Measurements from ENCODE around the gene ACSL6. TPM values are rescaled to one million over a fixed set of nuclear protein-coding genes. Genes with fewer than 3 reads are reported as not detected.

Gene ACSL6
- total and polyA plus RNA-seq, 3 experiments from 2014 or later, result 20.7 to 22.7 (median 21.8) TPM

DNA sequence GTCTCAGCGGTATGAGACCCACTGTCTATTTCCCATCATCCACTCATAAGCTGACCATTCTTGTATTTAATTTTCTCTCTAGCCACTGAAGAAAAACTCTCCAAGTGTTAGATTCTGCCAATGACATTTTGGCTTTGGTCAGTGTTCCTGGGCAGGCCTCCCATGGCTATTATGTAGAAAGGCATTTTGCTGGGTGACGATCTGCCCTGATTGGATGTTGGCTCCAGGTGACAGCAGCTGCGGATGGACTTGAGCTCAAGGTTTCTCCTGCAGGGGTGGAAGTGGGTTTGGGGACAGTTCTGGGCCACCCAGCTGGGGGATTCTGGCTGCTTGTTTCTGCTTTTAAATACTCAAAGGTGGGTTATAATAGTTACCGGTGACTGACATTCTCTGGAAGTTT is 31.6 kb downstream of the ACSL6 start:
- Mint-ChIP-seq H3K27ac (no peak overlapping the region), H3K4me1 (peaks cover 45 to 62% (median 49%) of the 10 kb centered on the region in 3 donors), H3K4me3 (peak overlapping the region in 1 of 7 donors; percentile 69), H3K9me3 (no peaks in the 10 kb centered on the region), H3K36me3 (peaks cover 0 to 3% (median 2%) of the 10 kb centered on the region in 3 donors), H3K27me3 (no peaks in the 10 kb centered on the region)
- no peak overlapping the region for H3K4me3 ChIP-seq (ENCODE audit: low read length)
- CTCF ChIA-PET, result interaction anchor here (1.3 kb wide), 1 partner anchor 28 kb away, joined by 3 read pairs; no protein-coding TSS in a partner anchor
- H3K27ac ChIP-seq (ENCODE audit: low read depth, low read length), result no peak overlapping the region
- no peaks in the 10 kb centered on the region for H3K36me3 ChIP-seq (ENCODE audit: insufficient read depth, low read length)
- no peaks in the 10 kb centered on the region for H3K27me3 ChIP-seq (ENCODE audit: insufficient read depth, low read length, poor library complexity, severe bottlenecking)
- DNase-seq, result no peak
- H3K9me3 ChIP-seq (ENCODE audit: low read length), result no peaks in the 10 kb centered on the region
- POLR2A ChIA-PET, result no interaction called here
- H3K4me1 ChIP-seq (ENCODE audit: insufficient read depth, low read length), result peaks cover 28% of the 10 kb centered on the region

DNA sequence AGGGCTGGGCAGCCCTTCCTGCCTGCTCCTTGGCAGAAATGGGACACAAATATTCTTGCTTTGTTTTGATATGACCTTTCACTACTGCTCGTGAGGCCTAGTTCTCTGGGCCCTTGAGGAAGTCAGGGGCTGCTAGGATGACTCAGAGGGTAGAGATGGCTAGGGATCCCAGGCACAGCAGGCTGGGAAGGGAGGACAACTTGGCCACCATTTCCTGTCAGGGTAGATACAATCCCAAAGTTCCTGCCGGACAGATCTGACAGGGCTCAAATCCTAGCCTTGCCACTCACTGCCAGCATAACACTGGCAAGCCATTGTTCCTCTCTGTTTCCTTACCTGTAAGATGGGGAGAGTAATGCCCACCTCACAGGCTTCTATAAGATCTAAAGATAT is 34.2 kb downstream of the ACSL6 start:
- Histone ChIP-seq H3K9me3 (ENCODE audit: low read length) (no peaks in the 10 kb centered on the region), H3K4me3 (ENCODE audit: low read length) (no peak overlapping the region), H3K27me3 (ENCODE audit: insufficient read depth, low read length, poor library complexity, severe bottlenecking) (no peaks in the 10 kb centered on the region), H3K36me3 (ENCODE audit: insufficient read depth, low read length) (no peaks in the 10 kb centered on the region), H3K4me1 (ENCODE audit: insufficient read depth, low read length) (peaks cover 45% of the 10 kb centered on the region), H3K27ac (ENCODE audit: low read depth, low read length) (no peak overlapping the region)
- ChIA-PET CTCF (interaction anchor here (1.3 kb wide), 1 partner anchor 31 kb away, joined by 3 read pairs; no protein-coding TSS in a partner anchor), POLR2A (no interaction called here)
- no peak for DNase-seq
- no peaks in the 10 kb centered on the region for H3K9me3 Mint-ChIP-seq
- peaks cover 0 to 15% (median 7%) of the 10 kb centered on the region in 3 donors for H3K36me3 Mint-ChIP-seq
- peak overlapping the region in 2 of 7 donors; percentile 31 to 34 for H3K4me3 Mint-ChIP-seq
- H3K27ac Mint-ChIP-seq, result peak overlapping the region; percentile 15 to 99 (median 71)
- peaks cover 58 to 69% (median 59%) of the 10 kb centered on the region in 3 donors for H3K4me1 Mint-ChIP-seq
- no peaks in the 10 kb centered on the region for H3K27me3 Mint-ChIP-seq

DNA sequence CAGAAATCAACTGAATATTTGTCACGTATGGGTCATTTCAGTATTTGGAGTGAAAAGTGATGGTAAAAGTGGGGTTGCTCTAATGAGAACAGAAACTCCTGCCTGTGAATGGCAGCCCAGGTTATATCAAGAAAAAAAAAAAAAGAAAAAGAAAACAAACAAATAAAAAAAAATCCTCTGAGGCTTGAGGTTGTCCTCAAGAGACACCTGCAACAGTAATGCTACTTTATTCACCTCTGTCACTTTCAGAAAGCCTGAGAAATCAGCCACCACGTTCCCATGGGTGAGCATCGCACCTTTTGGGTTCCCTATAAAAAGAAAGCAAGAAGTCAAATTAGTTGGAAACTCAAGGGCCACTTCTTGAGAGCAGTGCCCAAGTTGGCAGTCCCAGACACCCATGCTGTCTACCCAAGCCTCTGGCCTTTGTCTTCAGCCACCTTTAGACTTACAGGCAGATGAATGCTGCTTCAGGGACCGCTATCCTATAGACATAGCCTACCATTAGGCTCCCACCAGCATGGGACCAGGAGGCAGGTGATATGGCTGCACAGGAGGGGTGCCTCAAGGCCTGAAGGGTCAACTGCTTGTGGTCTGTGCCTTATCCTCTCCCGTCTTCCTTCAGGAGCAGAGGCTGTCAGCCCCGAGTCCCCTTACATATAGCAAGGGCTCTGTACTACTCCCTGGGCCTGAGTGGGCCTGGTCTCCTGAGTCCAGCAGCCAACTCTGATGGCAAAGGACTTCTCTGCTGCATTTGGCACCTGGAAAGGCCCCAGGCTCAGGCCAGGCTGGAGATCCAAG is 34.8 kb downstream of the ACSL6 start:
- Histone ChIP-seq H3K27ac (ENCODE audit: low read depth, low read length) (no peak overlapping the region), H3K4me1 (ENCODE audit: insufficient read depth, low read length) (peaks cover 45% of the 10 kb centered on the region), H3K36me3 (ENCODE audit: insufficient read depth, low read length) (no peaks in the 10 kb centered on the region), H3K27me3 (ENCODE audit: insufficient read depth, low read length, poor library complexity, severe bottlenecking) (no peaks in the 10 kb centered on the region), H3K4me3 (ENCODE audit: low read length) (no peak overlapping the region), H3K9me3 (ENCODE audit: low read length) (no peaks in the 10 kb centered on the region)
- Mint-ChIP-seq H3K27ac (peak overlapping the region; percentile 68 to 99 (median 94)), H3K27me3 (no peaks in the 10 kb centered on the region), H3K36me3 (peaks cover 0 to 20% (median 12%) of the 10 kb centered on the region in 3 donors), H3K4me3 (peak overlapping the region in 5 of 7 donors; percentile 16 to 79 (median 48)), H3K4me1 (peaks cover 61 to 75% (median 65%) of the 10 kb centered on the region in 3 donors), H3K9me3 (no peaks in the 10 kb centered on the region)
- DNase-seq, result no peak
- ChIA-PET CTCF (interaction anchor here (1.3 kb wide), 1 partner anchor 31 kb away, joined by 3 read pairs; no protein-coding TSS in a partner anchor), POLR2A (no interaction called here)

DNA sequence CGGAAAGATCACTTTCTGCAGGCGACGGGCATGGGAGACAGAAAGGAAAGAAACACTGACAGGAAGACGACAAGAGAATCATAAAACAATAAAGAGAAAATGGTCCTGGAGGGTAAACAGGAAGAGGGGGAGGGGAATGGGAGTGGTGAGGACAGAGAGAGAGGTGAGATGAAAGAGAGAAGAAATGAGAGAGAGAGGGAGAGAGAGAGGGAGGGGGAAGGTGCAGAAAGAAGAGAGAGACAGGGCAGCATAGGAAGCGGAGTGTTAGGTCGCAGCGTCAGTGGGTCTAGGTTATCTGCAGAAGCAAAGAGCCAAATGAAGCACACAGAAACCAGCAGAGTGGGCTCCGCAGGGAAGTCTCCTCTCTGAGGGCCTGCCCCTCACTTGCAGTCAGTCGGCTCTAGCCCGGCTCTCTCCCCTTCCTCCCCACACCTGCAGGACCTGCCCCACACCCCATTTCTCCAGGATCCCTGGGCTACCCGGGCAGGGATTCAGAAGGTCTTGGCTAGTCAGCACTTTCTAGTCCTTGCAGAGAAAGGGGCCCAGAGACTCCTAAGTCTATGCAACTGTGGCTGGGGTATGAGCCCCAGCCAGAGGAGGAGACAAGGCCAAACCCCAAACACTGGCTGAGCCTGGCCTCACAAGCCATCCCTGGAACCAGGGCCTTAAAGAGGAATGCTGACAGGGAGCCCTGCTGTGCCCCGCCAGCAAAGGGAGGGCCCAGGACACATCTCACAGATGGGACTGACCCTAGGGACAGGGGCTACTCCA is 36.3 kb downstream of the ACSL6 start:
- H3K27me3 ChIP-seq (ENCODE audit: insufficient read depth, low read length, poor library complexity, severe bottlenecking), result no peaks in the 10 kb centered on the region
- peaks cover 45% of the 10 kb centered on the region for H3K4me1 ChIP-seq (ENCODE audit: insufficient read depth, low read length)
- peak in 3 of 5 donors; percentile 41 to 59 (median 57) for DNase-seq
- H3K27ac ChIP-seq (ENCODE audit: low read depth, low read length), result peak overlapping the region; percentile 29
- ChIA-PET CTCF (no interaction called here), POLR2A (interaction anchor here (0.6 kb wide), 1 partner anchor 178 kb away, joined by 4 read pairs; no protein-coding TSS in a partner anchor)
- H3K4me1 Mint-ChIP-seq, result peaks cover 65 to 85% (median 75%) of the 10 kb centered on the region in 3 donors
- peak overlapping the region; percentile 84 to 97 (median 88) for H3K4me3 Mint-ChIP-seq
- no peaks in the 10 kb centered on the region for H3K9me3 Mint-ChIP-seq
- peak overlapping the region; percentile 53 for H3K4me3 ChIP-seq (ENCODE audit: low read length)
- peaks cover 0 to 33% (median 17%) of the 10 kb centered on the region in 3 donors for H3K36me3 Mint-ChIP-seq
- H3K36me3 ChIP-seq (ENCODE audit: insufficient read depth, low read length), result peaks cover 6% of the 10 kb centered on the region
- peak overlapping the region; percentile 84 to 99 (median 94) for H3K27ac Mint-ChIP-seq
- no peaks in the 10 kb centered on the region for H3K27me3 Mint-ChIP-seq
- H3K9me3 ChIP-seq (ENCODE audit: low read length), result no peaks in the 10 kb centered on the region

DNA sequence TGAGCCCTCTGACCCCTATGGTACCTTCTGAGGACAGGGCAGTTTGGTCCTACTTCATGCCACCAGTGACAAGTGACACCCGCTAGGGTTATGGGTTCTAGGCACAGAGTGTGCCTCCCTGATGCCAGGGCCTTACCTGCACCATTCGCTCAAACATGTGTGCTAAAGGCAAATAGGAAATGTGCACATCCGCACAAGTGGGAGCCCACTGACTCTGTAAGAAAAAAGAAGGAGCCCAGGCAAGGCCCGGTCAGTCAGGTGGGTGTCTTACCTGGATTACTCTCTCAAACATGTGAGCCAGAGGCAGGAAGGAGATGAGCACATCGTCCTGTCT is 36.9 kb downstream of the ACSL6 start:
- peak overlapping the region; percentile 29 for H3K27ac ChIP-seq (ENCODE audit: low read depth, low read length)
- peaks cover 0 to 39% (median 22%) of the 10 kb centered on the region in 3 donors for H3K36me3 Mint-ChIP-seq
- H3K27ac Mint-ChIP-seq, result peak overlapping the region; percentile 84 to 99 (median 94)
- H3K4me3 ChIP-seq (ENCODE audit: low read length), result peak overlapping the region; percentile 53
- H3K27me3 ChIP-seq (ENCODE audit: insufficient read depth, low read length, poor library complexity, severe bottlenecking), result no peaks in the 10 kb centered on the region
- peaks cover 45% of the 10 kb centered on the region for H3K4me1 ChIP-seq (ENCODE audit: insufficient read depth, low read length)
- H3K4me3 Mint-ChIP-seq, result peak overlapping the region; percentile 84 to 97 (median 88)
- DNase-seq, result no peak
- H3K36me3 ChIP-seq (ENCODE audit: insufficient read depth, low read length), result peaks cover 6% of the 10 kb centered on the region
- ChIA-PET POLR2A (no interaction called here), CTCF (interaction anchor here (0.9 kb wide), 1 partner anchor 34 kb away, joined by 3 read pairs; no protein-coding TSS in a partner anchor)
- H3K4me1 Mint-ChIP-seq, result peaks cover 70 to 91% (median 80%) of the 10 kb centered on the region in 3 donors
- no peaks in the 10 kb centered on the region for H3K27me3 Mint-ChIP-seq
- H3K9me3 ChIP-seq (ENCODE audit: low read length), result no peaks in the 10 kb centered on the region
- H3K9me3 Mint-ChIP-seq, result no peaks in the 10 kb centered on the region

DNA sequence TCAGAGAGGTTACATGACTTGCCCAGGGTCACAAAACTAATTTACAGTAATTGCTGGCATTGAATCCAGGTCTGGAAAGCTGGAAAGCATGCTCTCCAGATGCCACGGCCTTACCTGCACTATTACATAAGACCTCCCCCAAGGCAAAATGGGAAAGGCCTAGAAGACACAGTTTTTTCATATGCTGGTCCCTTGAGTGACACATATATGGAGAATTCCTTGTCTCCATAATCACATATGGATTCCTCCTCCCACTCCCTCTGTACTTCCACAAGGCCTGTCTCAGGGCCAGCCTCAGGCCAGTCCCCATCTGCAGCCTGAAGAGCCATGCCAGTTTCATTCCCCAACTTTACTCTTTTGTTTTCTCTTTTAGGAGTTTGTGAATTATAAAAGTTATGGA is 37.4 kb downstream of the ACSL6 start:
- Mint-ChIP-seq H3K36me3 (peaks cover 0 to 43% (median 24%) of the 10 kb centered on the region in 3 donors), H3K4me3 (peak overlapping the region; percentile 84 to 97 (median 88)), H3K27ac (peak overlapping the region; percentile 84 to 99 (median 94)), H3K27me3 (no peaks in the 10 kb centered on the region), H3K9me3 (no peaks in the 10 kb centered on the region), H3K4me1 (peaks cover 69 to 94% (median 85%) of the 10 kb centered on the region in 3 donors)
- DNase-seq, result no peak
- H3K27me3 ChIP-seq (ENCODE audit: insufficient read depth, low read length, poor library complexity, severe bottlenecking), result no peaks in the 10 kb centered on the region
- CTCF ChIA-PET, result interaction anchor here (0.9 kb wide), 1 partner anchor 34 kb away, joined by 3 read pairs; no protein-coding TSS in a partner anchor
- H3K27ac ChIP-seq (ENCODE audit: low read depth, low read length), result no peak overlapping the region
- H3K4me3 ChIP-seq (ENCODE audit: low read length), result no peak overlapping the region
- no peaks in the 10 kb centered on the region for H3K9me3 ChIP-seq (ENCODE audit: low read length)
- POLR2A ChIA-PET, result no interaction called here
- peaks cover 6% of the 10 kb centered on the region for H3K36me3 ChIP-seq (ENCODE audit: insufficient read depth, low read length)
- peaks cover 45% of the 10 kb centered on the region for H3K4me1 ChIP-seq (ENCODE audit: insufficient read depth, low read length)

DNA sequence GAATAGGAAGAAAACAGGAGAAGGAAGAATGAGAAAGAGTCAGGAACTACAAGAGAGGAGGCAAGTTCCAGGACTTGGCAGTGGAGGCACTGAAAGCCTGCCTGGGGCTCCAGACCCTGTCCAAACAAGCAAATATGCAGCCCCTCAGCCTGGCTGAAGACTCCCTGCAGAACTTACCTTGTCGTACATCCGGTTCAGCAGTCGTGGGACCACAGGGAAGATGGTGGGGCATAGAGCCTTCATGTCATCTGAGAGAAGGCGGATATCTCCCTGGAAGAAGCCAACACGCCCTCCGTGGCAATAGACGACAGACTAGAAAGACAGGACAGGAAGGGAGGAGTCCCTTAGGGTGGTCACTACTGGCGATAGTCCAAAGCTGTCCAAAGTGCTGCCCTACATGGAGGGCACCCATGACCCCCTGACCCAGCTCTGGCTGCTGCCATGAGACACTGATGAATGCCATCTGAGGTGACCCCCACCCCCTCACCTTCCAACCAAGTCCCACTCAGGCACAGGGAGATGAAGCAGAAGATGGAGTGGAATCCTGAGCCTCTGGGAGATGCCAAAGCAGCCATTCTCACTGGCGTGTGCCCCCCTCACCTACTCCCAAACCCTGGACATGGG is 38.3 kb downstream of the ACSL6 start:
- POLR2A ChIA-PET, result no interaction called here
- Histone ChIP-seq H3K27ac (ENCODE audit: low read depth, low read length) (no peak overlapping the region), H3K27me3 (ENCODE audit: insufficient read depth, low read length, poor library complexity, severe bottlenecking) (no peaks in the 10 kb centered on the region), H3K4me3 (ENCODE audit: low read length) (no peak overlapping the region), H3K4me1 (ENCODE audit: insufficient read depth, low read length) (peaks cover 45% of the 10 kb centered on the region), H3K9me3 (ENCODE audit: low read length) (no peaks in the 10 kb centered on the region), H3K36me3 (ENCODE audit: insufficient read depth, low read length) (peaks cover 6% of the 10 kb centered on the region)
- no peak for DNase-seq
- CTCF ChIA-PET, result interaction anchor here (1.0 to 1.5 kb wide), 2 partner anchors 35 to 384 kb away, joined by 3 read pairs; no protein-coding TSS in a partner anchor
- Mint-ChIP-seq H3K4me1 (peaks cover 68 to 94% (median 93%) of the 10 kb centered on the region in 3 donors), H3K4me3 (peak overlapping the region; percentile 9 to 84 (median 47)), H3K27me3 (no peaks in the 10 kb centered on the region), H3K9me3 (no peaks in the 10 kb centered on the region), H3K27ac (peak overlapping the region; percentile 84 to 99 (median 94)), H3K36me3 (peaks cover 0 to 51% (median 27%) of the 10 kb centered on the region in 3 donors)

Data from CD8-positive, alpha-beta memory T cell (primary cell).